Transverse colon (tissue), 4 donors: ENCODE data around the gene N4BP2.

Source experiments
- CTCF ChIP-seq, 5 experiments: fragments of 200-600 bp in 3 of 5; fragments of 450-650 bp in 2 of 5; sonication (generic) in 3 of 5; IDR thresholded peaks; 1 replicate in 2 of 5; 2 replicates in 3 of 5; pipeline ENCODE4 v1.5.1; 2016 to 2017; ENCODE audit warnings: antibody characterized with exemption in 5 of 5, inconsistent platforms in 3 of 5, mild to moderate bottlenecking in 2 of 5, moderate library complexity in 1 of 5
- EP300 ChIP-seq: sonication (generic); formaldehyde crosslinking; IDR thresholded peaks from one replicate; pipeline ENCODE4 v1.6.1; 2017; ENCODE audit warnings: antibody characterized with exemption, low read depth
- POLR2A ChIP-seq: fragments of 450-650 bp; IDR thresholded peaks from one replicate; pipeline ENCODE4 v1.6.1; 2016; ENCODE audit warnings: antibody characterized with exemption, mild to moderate bottlenecking, moderate library complexity
- POLR2AphosphoS5 ChIP-seq, 3 donors: sonication (generic); formaldehyde crosslinking; IDR thresholded peaks; one replicate each; pipeline ENCODE4 v1.6.1; 2016; ENCODE audit warnings: antibody characterized with exemption in 3 of 3

- TF ChIP-seq CTCF (IDR thresholded peaks at IDR 0.05) (no peak), EP300 (no peak), POLR2A (no peak), POLR2AphosphoS5 (IDR thresholded peaks at IDR 0.05) (no peak)
Measured at GRCh38 chr4:40152637-40153036, 96.0 kb downstream of the N4BP2 start.
